Neutrophil (primary cell): ENCODE data around the gene C19orf25.
"Not testable (repeated sequence)": the region's sequence is repeated elsewhere in the genome, so short reads cannot be mapped to it uniquely, and the experiment has no call there.

Source experiments
- H3K27ac ChIP-seq: fragments of 200-600 bp; sonication (generic); 2 replicates; pipeline ENCODE4 v1.5.1; 2016; ENCODE audit warnings: mild to moderate bottlenecking, moderate library complexity
- H3K27me3 ChIP-seq: fragments of 200-600 bp; sonication (generic); 2 replicates; pipeline ENCODE4 v1.6.0; 2016; ENCODE audit warnings: mild to moderate bottlenecking
- H3K36me3 ChIP-seq: fragments of 200-600 bp; sonication (generic); 2 replicates; pipeline ENCODE4 v1.5.1; 2017
- H3K4me1 ChIP-seq, 2 experiments: fragments of 200-600 bp in 1 of 2; sonication (generic) in 1 of 2; 1 replicate in 1 of 2; 2 replicates in 1 of 2; pipeline versions ENCODE4 v1.5.1 to v1.6.1; 2013 to 2016; ENCODE audit warnings: low read depth in 1 of 2, low read length in 1 of 2, mild to moderate bottlenecking in 1 of 2, moderate library complexity in 1 of 2; ENCODE audit not compliant: control insufficient read depth in 1 of 2, insufficient read depth in 1 of 2
- H3K4me3 ChIP-seq, 2 experiments: fragments of 200-600 bp in 1 of 2; sonication (generic) in 1 of 2; 1 replicate in 1 of 2; 2 replicates in 1 of 2; pipeline ENCODE4 v1.5.1; 2013 to 2016; ENCODE audit warnings: low read depth in 1 of 2, low read length in 1 of 2, mild to moderate bottlenecking in 1 of 2, moderate library complexity in 1 of 2
- H3K9me3 ChIP-seq: fragments of 200-600 bp; sonication (generic); 2 replicates; pipeline ENCODE4 v1.5.1; 2016
- TF ChIP-seq, protein P1 (sequence below): fragments of 200-600 bp; sonication (generic); IDR thresholded peaks from 2 replicates; pipeline ENCODE4 v1.5.1; 2016; ENCODE audit warnings: antibody characterized with exemption

The C19orf25 gene

DNA sequence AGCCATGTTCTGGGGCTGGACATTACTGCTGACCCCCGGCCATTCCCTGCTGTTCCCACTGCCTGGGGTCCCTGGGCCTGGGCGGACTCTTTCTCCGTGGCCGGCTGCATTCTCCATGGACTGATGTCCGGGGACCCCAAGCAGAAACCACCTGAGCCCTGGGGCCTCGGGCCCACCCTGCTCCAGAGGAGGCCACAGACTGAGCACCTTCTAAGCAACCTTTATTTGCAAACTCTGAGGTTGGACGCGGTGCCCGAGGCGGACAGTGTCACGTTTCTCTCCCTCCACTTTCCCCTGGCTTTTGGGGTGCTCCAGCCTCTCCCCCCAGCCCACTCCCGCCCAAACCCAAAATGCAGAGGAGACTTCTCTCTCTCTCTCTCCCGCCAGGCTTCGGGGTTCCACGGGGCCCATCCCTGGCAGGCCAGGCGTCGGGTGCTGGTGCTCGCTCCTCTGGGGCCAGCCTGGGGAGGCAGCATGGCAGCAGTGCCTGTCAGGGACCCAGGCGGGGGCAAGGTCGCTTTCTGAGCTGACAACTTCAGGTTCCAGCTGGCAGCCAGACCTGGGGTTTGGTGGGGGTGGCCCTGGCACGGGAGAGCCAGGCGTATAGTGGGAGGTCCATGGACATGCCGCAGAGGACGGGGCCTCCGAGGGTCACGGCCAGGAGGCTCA, 2.3 kb upstream of the C19orf25 start:
- peaks cover 18 to 22% of the 10 kb centered on the region in 2 experiments for H3K4me1 ChIP-seq
- peaks cover 10% of the 10 kb centered on the region for H3K36me3 ChIP-seq
- H3K27ac ChIP-seq, result no peak overlapping the region
- TF ChIP-seq, protein P1, sequence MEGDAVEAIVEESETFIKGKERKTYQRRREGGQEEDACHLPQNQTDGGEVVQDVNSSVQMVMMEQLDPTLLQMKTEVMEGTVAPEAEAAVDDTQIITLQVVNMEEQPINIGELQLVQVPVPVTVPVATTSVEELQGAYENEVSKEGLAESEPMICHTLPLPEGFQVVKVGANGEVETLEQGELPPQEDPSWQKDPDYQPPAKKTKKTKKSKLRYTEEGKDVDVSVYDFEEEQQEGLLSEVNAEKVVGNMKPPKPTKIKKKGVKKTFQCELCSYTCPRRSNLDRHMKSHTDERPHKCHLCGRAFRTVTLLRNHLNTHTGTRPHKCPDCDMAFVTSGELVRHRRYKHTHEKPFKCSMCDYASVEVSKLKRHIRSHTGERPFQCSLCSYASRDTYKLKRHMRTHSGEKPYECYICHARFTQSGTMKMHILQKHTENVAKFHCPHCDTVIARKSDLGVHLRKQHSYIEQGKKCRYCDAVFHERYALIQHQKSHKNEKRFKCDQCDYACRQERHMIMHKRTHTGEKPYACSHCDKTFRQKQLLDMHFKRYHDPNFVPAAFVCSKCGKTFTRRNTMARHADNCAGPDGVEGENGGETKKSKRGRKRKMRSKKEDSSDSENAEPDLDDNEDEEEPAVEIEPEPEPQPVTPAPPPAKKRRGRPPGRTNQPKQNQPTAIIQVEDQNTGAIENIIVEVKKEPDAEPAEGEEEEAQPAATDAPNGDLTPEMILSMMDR, result no peak
- no peaks in the 10 kb centered on the region for H3K9me3 ChIP-seq
- H3K27me3 ChIP-seq, result no peaks in the 10 kb centered on the region
- no peak overlapping the region for H3K4me3 ChIP-seq

DNA sequence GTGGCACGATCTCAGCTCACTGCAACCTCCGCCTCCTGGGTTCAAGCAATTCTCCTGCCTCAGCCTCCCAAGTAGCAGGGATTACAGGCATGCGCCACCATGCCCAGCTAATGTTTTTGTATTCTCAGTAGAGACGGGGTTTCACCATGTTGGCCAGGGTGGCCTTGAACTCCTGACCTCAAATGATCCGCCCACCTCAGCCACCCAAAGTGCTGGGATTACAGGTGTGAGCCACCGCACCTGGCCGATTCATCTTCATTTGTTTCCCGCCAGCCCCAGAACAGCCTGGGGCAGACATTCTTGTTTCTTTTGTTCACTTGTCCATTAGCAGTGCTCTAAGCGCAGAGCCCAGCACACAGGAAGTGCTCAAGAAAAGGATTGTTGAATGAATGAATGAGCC, 2.0 kb downstream of the C19orf25 start:
- not testable (repeated sequence) for H3K4me3 ChIP-seq, H3K27ac ChIP-seq, H3K9me3 ChIP-seq
- H3K4me1 ChIP-seq, result peaks cover 20 to 22% of the 10 kb centered on the region in 2 experiments
- H3K27me3 ChIP-seq, result peaks cover 20% of the 10 kb centered on the region
- H3K36me3 ChIP-seq, result peaks cover 33% of the 10 kb centered on the region

DNA sequence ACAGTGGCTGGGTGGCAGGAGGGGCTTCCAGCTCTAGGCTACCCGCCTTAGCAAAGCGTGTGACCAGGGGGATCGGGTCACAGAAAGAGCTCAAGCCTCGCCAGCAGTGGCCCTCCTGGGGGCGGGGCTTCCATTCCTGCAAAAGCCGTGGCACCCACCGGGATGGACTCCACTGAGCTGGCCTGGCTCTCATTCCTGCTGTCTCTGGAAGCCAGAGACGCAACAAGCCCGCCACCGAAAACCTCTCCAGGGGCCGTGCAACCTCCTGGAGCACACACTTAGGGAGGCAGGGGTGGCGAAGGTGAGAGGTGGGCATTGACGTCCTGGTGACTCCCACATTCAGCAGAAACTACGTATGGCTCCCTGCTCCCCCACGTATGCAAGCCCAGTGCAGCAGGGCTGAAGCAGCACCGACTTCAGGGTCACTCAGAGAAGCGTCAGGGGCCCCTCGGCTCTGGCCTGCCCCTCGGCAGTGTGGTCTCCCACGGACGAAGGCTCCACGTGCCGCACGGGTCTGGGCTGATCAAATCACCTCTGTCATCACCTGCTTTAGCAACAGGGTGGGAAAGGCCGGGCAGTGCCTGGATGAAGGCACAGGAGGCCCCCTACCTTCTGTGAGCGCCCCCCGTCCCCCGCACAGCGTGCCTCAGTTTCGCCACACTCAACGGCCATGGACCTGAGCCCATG, 3.1 kb downstream of the C19orf25 start:
- H3K4me1 ChIP-seq, result peaks cover 27 to 29% of the 10 kb centered on the region in 2 experiments
- H3K27ac ChIP-seq, result no peak overlapping the region
- TF ChIP-seq, protein P1, result no peak
- H3K27me3 ChIP-seq, result peaks cover 32% of the 10 kb centered on the region
- H3K4me3 ChIP-seq, result no peak overlapping the region
- H3K36me3 ChIP-seq, result peaks cover 33% of the 10 kb centered on the region
- H3K9me3 ChIP-seq, result no peaks in the 10 kb centered on the region

DNA sequence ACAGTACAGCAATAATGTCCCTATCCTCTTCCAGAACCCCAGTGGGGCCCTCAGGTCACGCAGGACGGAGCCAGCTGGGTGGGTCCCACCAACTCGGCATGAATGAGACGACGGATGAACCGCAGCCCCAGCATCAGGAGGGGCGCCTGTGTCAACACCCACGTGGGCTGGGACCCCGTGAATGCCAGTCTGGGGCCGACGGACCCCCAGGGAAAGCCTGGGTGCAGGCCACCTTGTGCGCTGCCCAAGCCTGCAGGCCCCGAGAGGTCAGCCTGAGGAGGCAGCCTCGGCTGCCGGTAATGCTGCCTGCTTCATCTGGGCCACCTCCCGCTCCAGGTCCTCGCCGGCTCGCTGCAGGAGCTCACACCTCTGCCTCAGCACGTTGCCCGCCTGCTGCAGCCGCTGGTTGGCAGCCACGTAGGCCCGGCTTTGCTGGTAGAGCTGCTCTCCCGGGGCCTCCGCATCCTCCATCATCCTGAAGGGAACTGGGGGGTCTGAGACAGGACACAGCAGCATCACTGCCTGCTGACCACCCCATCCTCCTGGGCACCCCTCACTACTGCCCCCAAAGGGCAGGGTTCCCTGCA, 4.2 kb downstream of the C19orf25 start:
- no peak overlapping the region for H3K4me3 ChIP-seq
- peaks cover 33% of the 10 kb centered on the region for H3K36me3 ChIP-seq
- peaks cover 42% of the 10 kb centered on the region for H3K27me3 ChIP-seq
- H3K27ac ChIP-seq, result no peak overlapping the region
- TF ChIP-seq, protein P1, result no peak
- no peaks in the 10 kb centered on the region for H3K9me3 ChIP-seq
- peaks cover 34 to 39% of the 10 kb centered on the region in 2 experiments for H3K4me1 ChIP-seq

DNA sequence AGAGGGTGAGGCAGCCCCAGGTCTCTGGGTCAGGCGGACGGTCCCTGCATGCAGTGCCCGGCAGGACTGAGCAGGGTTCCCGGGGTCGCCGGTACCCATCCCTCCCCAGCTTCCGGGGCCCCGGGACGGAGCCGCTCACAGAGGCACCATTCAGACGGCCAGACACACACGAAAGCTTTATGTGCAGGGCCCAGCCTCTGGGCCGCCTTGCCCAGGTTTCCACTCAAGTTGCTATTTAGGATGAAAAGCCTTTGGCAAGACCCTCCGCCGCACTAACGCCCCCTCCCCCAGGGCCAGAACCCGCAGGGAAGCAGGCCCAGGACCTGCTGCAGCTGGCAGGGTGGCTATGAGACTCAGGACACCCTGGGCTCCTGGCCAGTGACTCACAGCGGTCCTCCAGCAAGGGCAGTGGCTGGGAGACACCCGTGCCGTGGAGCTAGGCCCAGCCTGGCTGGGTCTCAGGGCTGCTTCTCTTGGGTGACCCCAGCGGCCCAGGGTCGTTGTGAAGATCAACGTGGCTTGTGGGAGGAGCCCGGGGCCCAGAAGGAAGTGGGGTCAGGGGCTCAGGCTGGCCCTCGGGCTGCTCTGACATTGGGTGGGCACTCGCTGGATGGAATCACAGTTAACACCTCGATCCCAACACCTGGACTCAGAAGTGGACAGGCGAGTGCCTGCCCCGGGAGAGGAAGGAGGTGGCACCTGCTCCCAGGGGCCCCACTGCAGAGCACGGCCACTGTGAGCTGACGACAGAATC, 4.8 kb downstream of the C19orf25 start:
- H3K27ac ChIP-seq, result no peak overlapping the region
- TF ChIP-seq, protein P1, result no peak
- H3K36me3 ChIP-seq, result peaks cover 33% of the 10 kb centered on the region
- H3K9me3 ChIP-seq, result no peaks in the 10 kb centered on the region
- no peak overlapping the region for H3K4me3 ChIP-seq
- H3K4me1 ChIP-seq, result peaks cover 29 to 35% of the 10 kb centered on the region in 2 experiments
- H3K27me3 ChIP-seq, result peaks cover 49% of the 10 kb centered on the region
